ENCODE results near the gene MYBPC2. TPM values are rescaled to one million over a fixed set of nuclear protein-coding genes. Genes with fewer than 3 reads are reported as not detected.

Gene MYBPC2
- total RNA-seq, 1 donor from 2014 or later: not detected

DNA sequence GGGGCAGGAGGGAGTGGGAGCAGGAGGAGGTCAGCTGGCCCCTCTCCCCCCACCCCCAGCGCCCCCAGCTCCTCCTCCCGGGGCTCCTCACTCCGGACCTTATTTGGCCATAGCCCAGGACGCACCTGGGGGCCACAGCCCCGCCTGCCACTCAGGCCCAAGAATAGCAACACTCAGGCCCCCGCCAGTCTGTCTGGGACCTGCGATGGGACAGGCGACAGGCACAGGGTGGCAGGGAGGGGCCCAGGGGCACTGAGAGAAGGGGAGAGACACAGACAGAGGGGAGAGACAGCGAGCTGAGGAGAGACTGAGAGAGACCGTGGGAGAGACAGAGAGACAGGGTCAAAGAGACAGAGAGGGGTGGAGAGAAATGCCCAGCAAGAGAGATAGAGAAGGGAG is 68.1 kb downstream of the MYBPC2 start:
- no peak for DNase-seq

GRCh38 chr19:50501186-50501567 is 68.5 kb downstream of the MYBPC2 start:
- DNase-seq: no peak

- DNase-seq: no peak
Measured at GRCh38 chr19:50501568-50502475, 69.1 kb downstream of the MYBPC2 start.

GRCh38 chr19:50505856-50506611 is 73.3 kb downstream of the MYBPC2 start:
- DNase-seq: no peak

DNA sequence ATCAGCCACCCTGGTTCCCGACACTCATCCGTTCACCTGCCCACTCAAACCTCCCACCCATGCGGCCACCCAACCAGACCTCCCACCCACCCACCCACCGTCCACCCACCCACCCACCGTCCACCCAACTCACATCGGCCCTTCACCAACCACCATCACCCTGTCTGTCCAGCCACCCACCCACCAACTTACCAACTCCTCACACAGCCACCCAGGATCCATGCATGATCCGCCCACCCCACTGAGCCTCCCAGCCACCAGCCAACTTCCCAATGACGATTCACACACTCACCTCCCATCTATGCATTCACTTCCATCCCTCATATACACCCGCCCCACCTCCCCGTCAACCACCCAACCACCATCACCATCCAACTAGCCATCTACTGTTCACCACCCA is 74.0 kb downstream of the MYBPC2 start:
- DNase-seq: no peak

GRCh38 chr19:50507376-50507775 is 74.7 kb downstream of the MYBPC2 start:
- no peak for DNase-seq

- DNase-seq: no peak
Measured at GRCh38 chr19:50508843-50509190, 76.1 kb downstream of the MYBPC2 start.

- no peak for DNase-seq
Measured at GRCh38 chr19:50509366-50509765, 76.7 kb downstream of the MYBPC2 start.

DNA sequence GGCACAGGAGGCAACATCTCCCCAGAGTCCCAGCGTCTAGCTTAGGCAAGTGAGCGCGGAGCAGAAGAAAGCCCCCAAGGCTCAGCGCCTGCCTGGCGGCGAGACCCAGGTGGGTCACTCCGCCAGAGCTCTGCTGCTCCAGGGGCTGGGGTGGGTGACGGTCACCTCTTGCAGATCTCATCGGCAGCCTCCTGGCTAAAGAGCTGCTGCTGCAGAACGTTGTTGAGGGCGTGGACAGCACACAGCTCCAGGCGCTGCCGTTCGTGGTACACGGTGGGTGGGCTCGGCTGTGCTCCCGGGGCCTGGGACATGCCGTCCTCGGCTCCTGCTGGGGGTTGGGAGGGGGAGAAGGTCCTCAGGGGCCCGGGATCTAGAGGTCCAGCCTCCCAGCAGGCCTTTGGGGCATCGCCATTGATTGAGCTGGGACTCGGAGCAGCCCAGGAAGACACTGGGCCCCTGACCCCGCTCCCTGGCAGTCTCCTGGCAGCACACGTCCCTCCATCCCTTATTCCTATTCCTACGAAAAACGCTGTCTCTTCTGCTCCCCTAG is 77.5 kb downstream of the MYBPC2 start:
- no peak for DNase-seq

GRCh38 chr19:50510700-50511068 is 78.0 kb downstream of the MYBPC2 start:
- DNase-seq: no peak

- DNase-seq: peak; percentile 97
Measured at GRCh38 chr19:50511069-50511822, 78.6 kb downstream of the MYBPC2 start, which contains the start of gene JOSD2. Gene JOSD2, minus strand, starts transcription at chr19:50511191. Its CDS starts 760 bp downstream, at chr19:50510431.

DNA sequence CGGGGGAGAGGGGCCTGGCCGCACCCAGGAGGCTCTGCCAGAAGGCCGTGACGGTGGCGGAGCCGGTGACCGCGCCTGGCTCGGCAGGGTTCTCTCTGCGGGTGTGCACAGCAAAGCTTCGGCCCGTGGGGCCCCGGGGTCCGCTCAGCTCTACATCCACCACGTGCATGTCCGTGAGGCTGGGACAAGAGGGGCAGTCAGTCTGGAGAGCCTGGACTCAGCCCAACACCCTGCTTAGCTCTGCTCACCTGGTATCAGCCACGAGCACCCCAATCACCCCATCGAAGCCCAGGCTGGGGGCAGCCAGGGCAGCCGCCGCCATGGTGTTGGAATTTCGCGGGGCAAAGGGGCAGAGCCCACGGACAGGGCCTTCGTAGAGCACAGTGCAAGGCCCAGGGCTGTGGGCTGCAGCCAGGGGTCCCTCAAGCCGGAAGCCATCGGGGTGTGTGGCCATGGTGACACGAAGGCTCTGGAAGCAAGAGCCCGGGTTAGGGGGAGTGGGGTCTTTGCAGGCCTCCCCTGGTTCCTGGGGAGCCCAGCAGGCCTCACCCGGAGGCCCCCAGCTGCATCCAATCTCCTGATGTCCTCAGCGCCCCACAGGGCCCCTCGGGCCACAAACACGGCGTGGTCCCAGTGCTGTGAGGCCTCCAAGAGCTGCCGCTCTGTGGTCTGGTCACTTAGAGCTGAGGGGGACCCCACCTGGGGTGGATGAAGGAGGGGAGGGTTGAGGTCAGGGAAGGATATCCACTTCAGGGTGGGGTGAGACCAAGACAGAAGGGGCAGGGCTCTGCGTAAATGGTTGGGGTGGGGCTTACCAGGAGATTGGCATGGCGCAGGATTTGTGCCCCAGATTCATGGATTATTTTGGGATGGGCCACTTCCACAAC is 79.7 kb downstream of the MYBPC2 start:
- no peak for DNase-seq

GRCh38 chr19:50512999-50513745 is 80.5 kb downstream of the MYBPC2 start:
- DNase-seq: no peak

DNA sequence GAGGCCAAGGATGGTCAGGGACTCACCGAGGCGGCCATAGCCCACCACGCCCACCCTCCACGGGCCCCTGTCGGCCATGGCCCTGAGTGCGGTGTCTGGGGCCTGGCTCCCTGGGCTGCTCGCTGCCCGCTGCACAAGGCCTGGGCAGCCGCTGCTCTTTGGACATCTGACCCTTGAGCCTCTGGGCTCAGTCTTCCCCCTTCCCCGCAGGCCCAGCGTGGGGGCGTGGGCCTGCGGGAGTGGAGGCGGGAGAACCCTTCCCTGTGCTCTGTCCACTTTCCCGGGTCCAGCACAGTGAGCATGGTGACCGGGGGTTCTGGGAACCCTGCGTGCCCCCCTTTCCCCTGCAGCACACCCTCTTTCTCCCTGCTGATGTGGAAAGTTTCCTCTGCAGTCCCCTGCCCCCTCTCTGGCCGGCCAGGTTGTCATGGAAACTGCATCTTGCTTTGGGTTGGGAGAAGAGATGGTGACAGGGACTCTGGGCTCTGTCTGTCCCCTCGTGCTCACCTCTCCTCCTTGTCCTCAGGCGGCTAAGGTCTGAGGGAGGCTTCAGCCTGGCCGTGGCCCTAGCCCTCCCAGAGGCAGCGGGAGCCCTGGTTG is 81.2 kb downstream of the MYBPC2 start, which contains the start of gene ASPDH:
ASPDH (minus strand) TSS at position 168 of the 600 bp plus-strand sequence; CDS start at position 78, 90 bp downstream.
- peak; percentile 47 for DNase-seq

- DNase-seq: peak; percentile 86
Measured at GRCh38 chr19:50514346-50515167, 81.9 kb downstream of the MYBPC2 start.

DNA sequence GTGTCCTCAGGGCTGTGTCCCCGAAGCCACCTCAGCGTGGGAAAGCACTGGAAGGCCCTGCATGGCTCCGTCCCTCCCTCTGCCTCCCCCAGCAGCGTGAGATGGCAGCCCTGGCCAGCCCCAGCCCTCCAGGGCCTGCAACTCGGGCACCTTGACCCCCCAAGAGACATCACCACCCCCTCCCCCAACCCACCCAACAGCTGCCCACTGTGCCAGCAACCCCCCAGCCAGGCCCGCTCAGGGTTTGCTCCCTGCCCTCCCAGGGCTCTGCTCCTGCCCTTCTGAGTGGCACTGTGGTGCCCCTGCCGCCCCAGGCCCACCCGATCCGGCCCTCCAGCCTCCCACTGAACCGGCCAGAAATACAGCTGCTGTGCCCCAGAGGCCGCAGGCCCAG is 82.5 kb downstream of the MYBPC2 start:
- DNase-seq: no peak

Measured in occipital lobe (tissue), 2 donors.